Heart left ventricle (tissue), 16 donors: ENCODE data around the gene SMAD9. TPM values are rescaled to one million over a fixed set of nuclear protein-coding genes. Genes with fewer than 3 reads are reported as not detected.

Experiments
- ATAC-seq, 4 donors: fragments of 200-7000 bp; cut with Tn5 transposase; one replicate each; pipeline ENCODE4 v1.9.1; 2020 to 2022; ENCODE audit warnings: moderate library complexity in 4 of 4, mild to moderate bottlenecking in 3 of 4, moderate number of reproducible peaks in 1 of 4
- DNase-seq, 5 donors: peaks; one replicate each; pipeline ENCODE4 v3.0.0-alpha.2; 2020
- H3K27ac ChIP-seq, 12 donors: fragments of 200-600 bp; sonication (generic) in 4 of 12; one replicate each; pipeline versions ENCODE4 v1.5.0 to v1.8.0; 2016 to 2022; ENCODE audit warnings: mild to moderate bottlenecking in 2 of 12
- H3K27me3 ChIP-seq, 9 donors: fragments of 200-600 bp; sonication (generic) in 2 of 9; one replicate each; pipeline versions ENCODE4 v1.5.1 to v1.8.0; 2016 to 2022; ENCODE audit warnings: mild to moderate bottlenecking in 3 of 9
- H3K36me3 ChIP-seq, 9 donors: fragments of 200-600 bp; sonication (generic) in 2 of 9; one replicate each; pipeline versions ENCODE4 v1.5.0 to v1.8.0; 2018 to 2022; ENCODE audit warnings: mild to moderate bottlenecking in 2 of 9
- H3K4me1 ChIP-seq, 12 donors: fragments of 200-600 bp; sonication (generic) in 4 of 12; one replicate each; pipeline versions ENCODE4 v1.5.0 to v1.8.0; 2016 to 2022; ENCODE audit warnings: mild to moderate bottlenecking in 3 of 12
- H3K4me3 ChIP-seq, 12 donors: fragments of 200-600 bp; sonication (generic) in 4 of 12; one replicate each; pipeline versions ENCODE4 v1.5.0 to v1.8.0; 2017 to 2022; ENCODE audit warnings: mild to moderate bottlenecking in 9 of 12, moderate library complexity in 4 of 12
- H3K9me3 ChIP-seq, 12 donors: fragments of 200-600 bp; sonication (generic) in 4 of 12; one replicate each; pipeline versions ENCODE4 v1.5.0 to v1.8.0; 2016 to 2022; ENCODE audit warnings: mild to moderate bottlenecking in 1 of 12
- CTCF ChIP-seq, 12 donors: fragments of 200-600 bp; sonication (generic) in 4 of 12; IDR thresholded peaks; one replicate each; pipeline versions ENCODE4 v1.5.0 to v1.8.0; 2018 to 2022; ENCODE audit warnings: antibody characterized with exemption in 12 of 12, mild to moderate bottlenecking in 5 of 12
- POLR2A ChIP-seq, 2 donors: fragments of 450-650 bp; IDR thresholded peaks; one replicate each; pipeline ENCODE4 v1.6.1; 2017; ENCODE audit warnings: antibody characterized with exemption in 2 of 2, mild to moderate bottlenecking in 2 of 2, moderate library complexity in 2 of 2
- WGBS, 4 donors: extraction: QIAGEN DNeasy Blood & Tissue Kit in 2 of 4; methylation state at CpG; one replicate each; pipeline versions ENCODE4 v1.1.5 to v1.1.7; 2013 to 2018; 5-methylcytosine and 5-hydroxymethylcytosine counted together
- intact Hi-C, 10 donors: fragments of 100-400 bp; cut with DNase I; formaldehyde crosslinking; loops; one replicate each; pipeline versions ENCODE4 v1.11.1 to v1.14.2; 2022
- polyA plus RNA-seq, 2 donors: library from polyadenylated mRNA; stranded (reverse); fragments of 200-250 nt; gene quantifications; one replicate each; pipeline ENCODE4 v1.2.3, GENCODE V29; 2013
- total RNA-seq, 9 donors: library from RNA; depleted of rRNA in 2 of 9; stranded (reverse); fragments of >200 nt in 2 of 9; fragmentation: NEBNext Ultra II Directional in 3 of 9; extraction: Animal tissue kit (Norgen Biotek cat#: 25700) in 3 of 9; gene quantifications; one replicate each; pipeline versions ENCODE4 v1.1.0 to v1.2.4, GENCODE V29; 2016 to 2023
- donor health status: ischemic (EF 13 %, LVEDD 7.1; RV severe dilation, severe dysfunction).
- donor health status: healthy with polysubstance abuse.
- donor health status: DM: no; HTN: yes; CAD: no.
- donor health status: DM: no; HTN: no; CAD: no.
- donor health status: ischemic (EF 25% LVEDD 6.9; RV normal size, moderate dysfunction).
- donor health status: ischemic (EF 25% LVEDD 5.7; RV mildly dilated, moderate dysfunction).
- donor health status: healthy.
- donor health status: DM: yes; HTN: yes; CAD: no.
- donor health status: ischemic (EF 35%, LVEDD 5.7; RV mildly dilated, moderate dysfunction).
- donor health status: nonischemic (EF 11% LVEDD 7.7; RV severe dilation, severe dysfunction).
- donor health status: DM: yes; HTN: yes; CAD: no.
- donor health status: PGD.
- donor health status: ischemic (EF 29% LVEDD 5.4; RV normal size, mild dysfunction).
- donor health status: nonischemic (EF 23%, LVEDD 6.1; RV moderate dilation, normal function).

SMAD9 gene
- total and polyA plus RNA-seq, 11 donors = 0.91 to 10.4 (median 4.6) TPM

DNA sequence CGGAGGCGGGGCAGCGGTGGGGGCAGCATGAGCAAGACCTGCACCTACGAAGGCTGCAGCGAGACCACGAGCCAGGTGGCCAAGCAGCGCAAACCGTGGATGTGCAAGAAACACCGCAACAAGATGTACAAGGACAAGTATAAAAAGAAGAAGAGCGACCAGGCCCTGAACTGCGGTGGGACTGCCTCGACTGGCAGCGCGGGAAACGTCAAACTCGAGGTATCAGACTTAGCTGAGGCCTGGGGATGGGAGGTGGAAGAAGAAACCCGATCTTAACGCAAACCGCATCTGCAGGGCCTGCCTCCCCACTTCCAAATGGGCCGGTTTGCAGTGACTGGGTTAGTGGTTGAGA is 100.3 kb downstream of the SMAD9 start:
- peak in 1 of 5 donors; percentile 25 for DNase-seq
- Histone ChIP-seq H3K27me3 (no peaks in the 10 kb centered on the region), H3K36me3 (no peaks in the 10 kb centered on the region), H3K4me3 (peak overlapping the region; percentile 64 to 95 (median 80)), H3K4me1 (peaks cover 0 to 27% (median 18%) of the 10 kb centered on the region in 12 donors), H3K9me3 (no peaks in the 10 kb centered on the region), H3K27ac (peak overlapping the region in 8 of 12 donors; percentile 52 to 89 (median 78))
- ATAC-seq = peak in 1 of 4 donors; percentile 13
- no peak for TF ChIP-seq CTCF (IDR thresholded peaks at IDR 0.05)
- TF ChIP-seq POLR2A (IDR thresholded peaks at IDR 0.05) = no peak
- intact Hi-C loops = no loop called here
- 1 to 2% (median 1%) methylated on average over 18 to 20 of the region's 20 CpGs for WGBS, 4 donors

GRCh38 chr13:36818804-36819738 is 101.0 kb downstream of the SMAD9 start, which contains the start of gene RFXAP:
TSS of gene RFXAP (plus strand) at chr13:36819222. CDS start at chr13:36819358, 136 bp downstream.
- ATAC-seq = peak; percentile 94 to 99 (median 99)
- H3K4me1 ChIP-seq = peaks cover 0 to 31% (median 18%) of the 10 kb centered on the region in 12 donors
- WGBS, 4 donors = 0 to 1% (median 1%) methylated on average over 36 to 78 of the region's 78 CpGs
- H3K4me3 ChIP-seq = peak within 1 kb of the TSS; percentile 64 to 95 (median 80)
- peak in 1 of 2 donors; percentile 75 for TF ChIP-seq POLR2A (IDR thresholded peaks at IDR 0.05)
- peak in 7 of 12 donors; percentile 14 to 48 (median 28) for TF ChIP-seq CTCF (IDR thresholded peaks at IDR 0.05)
- peak within 1 kb of the TSS; percentile 25 to 89 (median 74) for H3K27ac ChIP-seq
- intact Hi-C loops = no loop called here
- H3K27me3 ChIP-seq = no peaks in the 10 kb centered on the region
- H3K36me3 ChIP-seq = no peaks in the 10 kb centered on the region
- DNase-seq = peak; percentile 89 to 97 (median 93)
- no peaks in the 10 kb centered on the region for H3K9me3 ChIP-seq

DNA sequence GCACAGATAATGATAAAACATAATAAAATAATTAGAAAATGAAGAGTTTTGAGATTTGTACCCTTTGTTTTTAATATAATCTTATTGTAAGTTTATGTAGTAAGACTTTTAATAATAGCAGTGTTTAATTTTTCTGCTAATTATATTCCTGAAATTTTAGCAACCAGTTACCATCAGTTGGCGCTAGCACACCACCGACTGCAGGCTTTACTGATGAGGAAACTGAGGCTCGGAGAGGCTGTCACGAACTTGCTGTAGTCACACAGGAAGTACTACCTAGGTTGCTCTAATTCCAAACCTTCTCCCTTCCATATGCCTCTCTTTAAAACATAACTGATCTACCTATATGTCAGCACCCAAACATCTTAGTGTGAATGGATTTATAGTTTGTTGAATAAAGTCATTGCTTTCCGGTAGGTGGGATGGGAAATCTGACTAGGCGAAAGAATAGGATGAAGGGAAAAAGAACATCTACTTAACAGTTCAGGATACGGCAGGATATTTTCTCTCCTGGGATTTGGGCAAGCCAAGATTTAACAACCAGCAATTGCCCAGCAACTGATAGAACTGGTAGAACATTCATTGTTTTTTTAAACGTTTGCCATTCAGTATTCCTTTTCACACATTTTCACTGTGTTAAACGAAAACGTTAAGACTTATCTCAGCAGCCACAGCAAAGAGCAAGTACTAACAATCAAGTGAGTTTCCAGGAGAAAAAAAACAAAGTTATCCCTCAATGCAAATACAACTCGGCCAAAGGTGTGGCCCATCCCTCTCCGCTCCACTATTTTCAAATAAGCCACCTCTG is 101.8 kb downstream of the SMAD9 start:
- Histone ChIP-seq H3K27me3 (no peaks in the 10 kb centered on the region), H3K36me3 (no peaks in the 10 kb centered on the region), H3K27ac (peak overlapping the region in 9 of 12 donors; percentile 52 to 89 (median 77)), H3K4me3 (peak overlapping the region; percentile 64 to 95 (median 80)), H3K4me1 (peaks cover 0 to 31% (median 18%) of the 10 kb centered on the region in 12 donors), H3K9me3 (no peaks in the 10 kb centered on the region)
- 28 to 38% (median 33%) methylated on average over 12 of the region's 12 CpGs for WGBS, 4 donors
- ATAC-seq (peak in 2 of 4 donors; percentile 7 to 21), DNase-seq (no peak)
- TF ChIP-seq CTCF (IDR thresholded peaks at IDR 0.05) = no peak
- TF ChIP-seq POLR2A (IDR thresholded peaks at IDR 0.05) = no peak
- intact Hi-C loops = no loop called here
